Left lung (tissue), 10 donors: ENCODE results near the gene HEPN1. TPM values are rescaled to one million over a fixed set of nuclear protein-coding genes. Genes with fewer than 3 reads are reported as not detected.

Source experiments
- ATAC-seq: fragments of 200-7000 bp; cut with Tn5 transposase; one replicate; pipeline ENCODE4 v1.9.1; 2020; ENCODE audit warnings: moderate library complexity
- DNase-seq, 4 donors: peaks; one replicate each; pipeline ENCODE4 v3.0.0-alpha.2; 2013 to 2020
- H3K27ac ChIP-seq, 2 donors: fragments of 200-600 bp; sonication (generic) in 1 of 2; one replicate each; pipeline versions ENCODE4 v1.5.0 to v1.8.0; 2020 to 2021
- H3K27me3 ChIP-seq, 2 donors: fragments of 200-600 bp; sonication (generic) in 1 of 2; one replicate each; pipeline versions ENCODE4 v1.5.0 to v1.8.0; 2020 to 2021
- H3K36me3 ChIP-seq, 2 donors: fragments of 200-600 bp; sonication (generic) in 1 of 2; one replicate each; pipeline versions ENCODE4 v1.5.0 to v1.8.0; 2020 to 2021
- H3K4me1 ChIP-seq, 2 donors: fragments of 200-600 bp; one replicate each; pipeline ENCODE4 v1.8.0; 2021
- H3K4me3 ChIP-seq, 2 donors: fragments of 200-600 bp; sonication (generic) in 1 of 2; one replicate each; pipeline versions ENCODE4 v1.5.0 to v1.8.0; 2020 to 2021; ENCODE audit warnings: mild to moderate bottlenecking in 1 of 2
- H3K9me3 ChIP-seq, 2 donors: fragments of 200-600 bp; sonication (generic) in 1 of 2; one replicate each; pipeline versions ENCODE4 v1.5.0 to v1.8.0; 2020 to 2021
- CTCF ChIP-seq, 2 donors: fragments of 200-600 bp; sonication (generic) in 1 of 2; IDR thresholded peaks; one replicate each; pipeline versions ENCODE4 v1.5.0 to v1.8.0; 2021; ENCODE audit warnings: antibody characterized with exemption in 2 of 2
- intact Hi-C, 2 donors: fragments of 100-400 bp; cut with DNase I; formaldehyde crosslinking; loops; one replicate each; pipeline versions ENCODE4 v1.11.2 to v1.14.2; 2022
- polyA plus RNA-seq, 6 donors: library from polyadenylated mRNA; unstranded; fragments of 120-200 nt; gene quantifications; one replicate each; pipeline ENCODE4 v1.2.1, GENCODE V29; 2013; ENCODE audit not compliant: insufficient read length in 6 of 6
- total RNA-seq, 2 donors: library from RNA; stranded (reverse); fragmentation: NEBNext Ultra II Directional; extraction: Animal tissue kit (Norgen Biotek cat#: 25700); gene quantifications; one replicate each; pipeline ENCODE4 v1.2.1, GENCODE V29; 2021
- donor health status: DM: no; HTN: yes; CAD: no.
- donor health status: DM: no; HTN: no; CAD: no.

HEPN1 gene
- total and polyA plus RNA-seq, 8 donors, result 0.15 TPM; not detected in 7

GRCh38 chr11:124943254-124943616, 24.2 kb downstream of the HEPN1 start:
- no peak overlapping the region for H3K4me3 ChIP-seq
- H3K9me3 ChIP-seq, result no peaks in the 10 kb centered on the region
- TF ChIP-seq CTCF (IDR thresholded peaks at IDR 0.05), result no peak
- no peaks in the 10 kb centered on the region for H3K4me1 ChIP-seq
- DNase-seq (no peak), ATAC-seq (no peak)
- no peak overlapping the region for H3K27ac ChIP-seq
- no peaks in the 10 kb centered on the region for H3K36me3 ChIP-seq
- H3K27me3 ChIP-seq, result no peaks in the 10 kb centered on the region
- intact Hi-C loops, result no loop called here

- Histone ChIP-seq H3K27ac (no peak overlapping the region), H3K27me3 (no peaks in the 10 kb centered on the region)
- intact Hi-C loops, result no loop called here
These were observed 24.7 kb downstream of the HEPN1 start for GRCh38 chr11:124943741-124944140.

GRCh38 chr11:124944565-124944964, 25.5 kb downstream of the HEPN1 start:
- Histone ChIP-seq H3K9me3 (peaks cover 0 to 8% of the 10 kb centered on the region in 2 donors), H3K27ac (no peak overlapping the region), H3K4me3 (no peak overlapping the region), H3K36me3 (no peaks in the 10 kb centered on the region), H3K4me1 (no peaks in the 10 kb centered on the region), H3K27me3 (no peaks in the 10 kb centered on the region)
- no peak for TF ChIP-seq CTCF (IDR thresholded peaks at IDR 0.05)
- DNase-seq (no peak), ATAC-seq (no peak)
- intact Hi-C loops, result no loop called here

More at GRCh38 chr11:124943741-124944140, 24.7 kb downstream of the HEPN1 start:
- H3K36me3 ChIP-seq, result no peaks in the 10 kb centered on the region
- DNase-seq, result no peak
- TF ChIP-seq CTCF (IDR thresholded peaks at IDR 0.05), result no peak
- H3K9me3 ChIP-seq, result peaks cover 0 to 3% of the 10 kb centered on the region in 2 donors
- no peak overlapping the region for H3K4me3 ChIP-seq
- no peaks in the 10 kb centered on the region for H3K4me1 ChIP-seq
- ATAC-seq, result no peak

- no peak overlapping the region for H3K27ac ChIP-seq
- TF ChIP-seq CTCF (IDR thresholded peaks at IDR 0.05), result no peak
- ATAC-seq (no peak), DNase-seq (no peak)
- intact Hi-C loops, result no loop called here
- H3K4me3 ChIP-seq, result no peak overlapping the region
- no peaks in the 10 kb centered on the region for H3K4me1 ChIP-seq
- no peaks in the 10 kb centered on the region for H3K27me3 ChIP-seq
- no peaks in the 10 kb centered on the region for H3K36me3 ChIP-seq
- H3K9me3 ChIP-seq, result peaks cover 0 to 8% of the 10 kb centered on the region in 2 donors
These were observed 26.8 kb downstream of the HEPN1 start for GRCh38 chr11:124945826-124946225.

- H3K9me3 ChIP-seq, result peaks cover 0 to 8% of the 10 kb centered on the region in 2 donors
- no peaks in the 10 kb centered on the region for H3K36me3 ChIP-seq
- no peak overlapping the region for H3K4me3 ChIP-seq
- H3K27ac ChIP-seq, result no peak overlapping the region
- ATAC-seq (no peak), DNase-seq (no peak)
- no peak for TF ChIP-seq CTCF (IDR thresholded peaks at IDR 0.05)
- no peaks in the 10 kb centered on the region for H3K4me1 ChIP-seq
- H3K27me3 ChIP-seq, result no peaks in the 10 kb centered on the region
- intact Hi-C loops, result no loop called here
These were observed 27.7 kb downstream of the HEPN1 start for GRCh38 chr11:124946735-124947141.
